ENCODE results near the gene RSPH3. TPM values are rescaled to one million over a fixed set of nuclear protein-coding genes. Genes with fewer than 3 reads are reported as not detected.

RSPH3 gene
- total and polyA plus RNA-seq, 4 donors: 4.4 to 16.8 (median 9.7) TPM

- TF ChIP-seq CTCF (IDR thresholded peaks at IDR 0.05; ENCODE audit: control extremely low read depth, extremely low read depth): no peak
- no peak overlapping the region for H3K4me3 ChIP-seq
- H3K9ac ChIP-seq (ENCODE audit: insufficient read depth in 1 of 2, low read length in 2 of 2): no peak overlapping the region
- H3K27ac ChIP-seq (ENCODE audit: low read depth in 1 of 2, low read length in 1 of 2): no peak overlapping the region
- peaks cover 0 to 9% (median 4%) of the 10 kb centered on the region in 4 donors for H3K9me3 ChIP-seq (ENCODE audit: control insufficient read depth in 4 of 4, insufficient read depth in 3 of 4, low read length in 3 of 4)
- no peaks in the 10 kb centered on the region for H3K4me1 ChIP-seq (ENCODE audit: control insufficient read depth in 5 of 5, insufficient read depth in 5 of 5, low read length in 5 of 5)
- H3K27me3 ChIP-seq (ENCODE audit: control insufficient read depth in 3 of 3, insufficient read depth in 3 of 3, low read length in 2 of 3): no peaks in the 10 kb centered on the region
- 93 to 98% methylated on average over 2 of the region's 2 CpGs for WGBS, 2 donors
- DNase-seq (no peak), ATAC-seq (ENCODE audit: insufficient read depth, low FRiP score) (no peak)
- no peaks in the 10 kb centered on the region for H3K36me3 ChIP-seq (ENCODE audit: control insufficient read depth in 4 of 4, insufficient read depth in 4 of 4, low read length in 4 of 4)
Measured at GRCh38 chr6:159020011-159020410, 20.0 kb upstream of the RSPH3 start.

GRCh38 chr6:159017757-159018559, 18.0 kb upstream of the RSPH3 start:
- Histone ChIP-seq H3K4me1 (ENCODE audit: control insufficient read depth in 5 of 5, insufficient read depth in 5 of 5, low read length in 5 of 5) (no peaks in the 10 kb centered on the region), H3K36me3 (ENCODE audit: control insufficient read depth in 4 of 4, insufficient read depth in 4 of 4, low read length in 4 of 4) (no peaks in the 10 kb centered on the region), H3K4me3 (no peak overlapping the region), H3K27me3 (ENCODE audit: control insufficient read depth in 3 of 3, insufficient read depth in 3 of 3, low read length in 2 of 3) (no peaks in the 10 kb centered on the region), H3K27ac (ENCODE audit: low read depth in 1 of 2, low read length in 1 of 2) (no peak overlapping the region), H3K9me3 (ENCODE audit: control insufficient read depth in 4 of 4, insufficient read depth in 3 of 4, low read length in 3 of 4) (no peaks in the 10 kb centered on the region), H3K9ac (ENCODE audit: insufficient read depth in 1 of 2, low read length in 2 of 2) (no peak overlapping the region)
- ATAC-seq (ENCODE audit: insufficient read depth, low FRiP score): no peak
- WGBS, 2 donors: 55 to 60% methylated on average over 3 of the region's 3 CpGs
- TF ChIP-seq CTCF (IDR thresholded peaks at IDR 0.05; ENCODE audit: control extremely low read depth, extremely low read depth): no peak
- no peak for DNase-seq

GRCh38 chr6:159014406-159014805, 14.4 kb upstream of the RSPH3 start:
- no peaks in the 10 kb centered on the region for H3K4me1 ChIP-seq (ENCODE audit: control insufficient read depth in 5 of 5, insufficient read depth in 5 of 5, low read length in 5 of 5)
- ATAC-seq (ENCODE audit: insufficient read depth, low FRiP score) (no peak), DNase-seq (no peak)
- H3K36me3 ChIP-seq (ENCODE audit: control insufficient read depth in 4 of 4, insufficient read depth in 4 of 4, low read length in 4 of 4): no peaks in the 10 kb centered on the region
- no peaks in the 10 kb centered on the region for H3K9me3 ChIP-seq (ENCODE audit: control insufficient read depth in 4 of 4, insufficient read depth in 3 of 4, low read length in 3 of 4)
- no peak overlapping the region for H3K9ac ChIP-seq (ENCODE audit: insufficient read depth in 1 of 2, low read length in 2 of 2)
- H3K27ac ChIP-seq (ENCODE audit: low read depth in 1 of 2, low read length in 1 of 2): no peak overlapping the region
- TF ChIP-seq CTCF (IDR thresholded peaks at IDR 0.05; ENCODE audit: control extremely low read depth, extremely low read depth): no peak
- no peaks in the 10 kb centered on the region for H3K27me3 ChIP-seq (ENCODE audit: control insufficient read depth in 3 of 3, insufficient read depth in 3 of 3, low read length in 2 of 3)
- no peak overlapping the region for H3K4me3 ChIP-seq

GRCh38 chr6:159013229-159013628, 13.2 kb upstream of the RSPH3 start:
- Histone ChIP-seq H3K4me1 (ENCODE audit: control insufficient read depth in 5 of 5, insufficient read depth in 5 of 5, low read length in 5 of 5) (no peaks in the 10 kb centered on the region), H3K4me3 (no peak overlapping the region), H3K9me3 (ENCODE audit: control insufficient read depth in 4 of 4, insufficient read depth in 3 of 4, low read length in 3 of 4) (no peaks in the 10 kb centered on the region), H3K36me3 (ENCODE audit: control insufficient read depth in 4 of 4, insufficient read depth in 4 of 4, low read length in 4 of 4) (no peaks in the 10 kb centered on the region), H3K27ac (ENCODE audit: low read depth in 1 of 2, low read length in 1 of 2) (no peak overlapping the region), H3K9ac (ENCODE audit: insufficient read depth in 1 of 2, low read length in 2 of 2) (no peak overlapping the region), H3K27me3 (ENCODE audit: control insufficient read depth in 3 of 3, insufficient read depth in 3 of 3, low read length in 2 of 3) (no peaks in the 10 kb centered on the region)
- DNase-seq: no peak
- 35 to 60% methylated on average over 5 of the region's 5 CpGs for WGBS, 2 donors
- ATAC-seq (ENCODE audit: insufficient read depth, low FRiP score): no peak
- TF ChIP-seq CTCF (IDR thresholded peaks at IDR 0.05; ENCODE audit: control extremely low read depth, extremely low read depth): no peak
